Stimulated activated CD8-positive, alpha-beta memory T cell treated with anti-CD3 and anti-CD28 coated beads, Interleukin-2, amount 100 ng/mL, for 1 hour (primary cell): ENCODE results near the gene PPFIBP1.

Experiments
- DNase-seq, 2 donors: peaks; one replicate each; pipeline ENCODE4 v3.0.0-alpha.2; 2020; ENCODE audit warnings: low read depth in 2 of 2

The PPFIBP1 gene

GRCh38 chr12:27523642-27524493 is at the start of gene PPFIBP1:
PPFIBP1 (plus strand) TSS chr12:27524206; CDS start chr12:27633397, 109,191 bp downstream.
- DNase-seq: peak; percentile 97 to 98

DNA sequence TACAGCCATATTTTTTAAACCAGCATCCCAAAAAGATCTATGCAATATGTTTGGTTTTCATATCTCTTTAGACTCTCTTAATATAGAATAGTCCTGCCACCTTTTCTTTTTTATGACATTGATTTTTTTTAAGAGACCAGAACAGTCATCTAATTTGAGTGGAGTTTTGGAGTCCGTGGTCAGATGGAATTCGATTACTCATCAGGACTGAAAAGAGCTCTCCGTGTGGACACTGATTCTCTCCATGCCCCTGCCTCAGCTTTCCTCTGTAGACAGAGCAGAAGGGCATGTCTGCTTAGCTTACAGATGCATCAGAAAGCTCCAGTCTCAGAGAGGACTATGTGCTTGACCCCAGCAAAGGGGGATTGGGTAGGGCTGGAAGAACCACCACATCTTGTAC is 49.7 kb upstream of the PPFIBP1 start:
- no peak for DNase-seq

- DNase-seq: no peak
Measured at GRCh38 chr12:27477049-27477448, 47.0 kb upstream of the PPFIBP1 start.

DNA sequence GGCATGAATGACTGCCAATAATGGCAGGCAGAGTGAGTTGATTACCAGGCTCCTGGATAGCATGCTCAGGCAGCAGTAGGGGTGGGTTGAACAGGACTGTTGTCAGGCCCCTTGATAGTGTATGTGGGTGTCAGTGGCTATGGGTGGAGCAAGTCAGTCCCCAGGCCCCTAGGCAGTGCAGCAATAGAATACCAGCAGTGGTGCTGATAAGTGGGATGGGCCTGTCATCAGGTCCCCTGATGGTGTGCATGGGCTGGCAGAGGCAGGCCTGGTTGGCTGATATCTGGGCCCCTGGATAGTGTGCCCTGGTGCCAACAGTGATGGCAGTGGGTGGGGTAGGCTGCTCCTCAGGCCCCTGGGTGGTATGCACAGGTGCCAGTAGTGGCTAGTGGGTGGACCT is 45.1 kb upstream of the PPFIBP1 start:
- DNase-seq: no peak

GRCh38 chr12:27480016-27480415 is 44.0 kb upstream of the PPFIBP1 start:
- DNase-seq: no peak

GRCh38 chr12:27486961-27487360 is 37.0 kb upstream of the PPFIBP1 start:
- DNase-seq: no peak

DNA sequence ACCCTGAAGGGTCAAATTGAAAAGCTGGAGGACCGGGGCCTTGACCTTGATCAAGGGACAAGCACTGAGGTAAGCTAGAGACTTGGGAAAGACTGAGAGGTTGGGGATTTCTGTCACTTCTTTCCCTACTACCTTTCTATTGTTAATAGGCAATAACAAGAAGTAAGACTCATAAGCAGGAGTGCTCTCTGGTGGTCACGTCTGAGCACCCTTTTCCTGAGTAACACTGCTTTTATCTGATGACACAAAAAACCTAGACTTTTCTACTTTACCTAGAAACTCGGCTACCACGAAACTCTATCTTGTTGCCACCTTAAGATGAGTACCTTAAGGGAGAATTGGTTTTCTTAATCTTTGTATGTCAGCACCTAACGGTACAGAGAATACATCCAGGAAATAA is 35.5 kb upstream of the PPFIBP1 start:
- no peak for DNase-seq

DNA sequence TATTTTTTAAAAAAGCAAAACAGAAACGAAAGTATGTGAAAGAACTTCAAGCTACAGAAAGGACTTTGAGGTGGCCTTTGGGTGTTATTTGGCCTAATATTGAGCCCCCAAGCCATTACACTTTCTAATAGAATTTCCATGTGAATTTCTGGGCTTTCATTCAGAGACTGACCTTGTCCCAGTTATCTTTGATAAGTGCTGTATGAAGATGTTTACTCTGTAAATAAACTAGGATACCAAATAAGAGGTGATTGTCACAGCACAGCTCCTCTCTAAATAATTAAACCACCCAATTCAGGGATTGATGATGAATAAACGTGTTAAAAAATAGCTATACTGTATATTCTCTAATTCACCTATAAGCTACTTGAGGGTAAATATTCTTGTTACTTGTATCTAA is 32.8 kb upstream of the PPFIBP1 start:
- DNase-seq: no peak

- no peak for DNase-seq
Measured at GRCh38 chr12:27493260-27493940, 30.6 kb upstream of the PPFIBP1 start.

GRCh38 chr12:27497446-27497845 is 26.6 kb upstream of the PPFIBP1 start:
- no peak for DNase-seq

GRCh38 chr12:27498149-27498548 is 25.9 kb upstream of the PPFIBP1 start:
- no peak for DNase-seq

DNA sequence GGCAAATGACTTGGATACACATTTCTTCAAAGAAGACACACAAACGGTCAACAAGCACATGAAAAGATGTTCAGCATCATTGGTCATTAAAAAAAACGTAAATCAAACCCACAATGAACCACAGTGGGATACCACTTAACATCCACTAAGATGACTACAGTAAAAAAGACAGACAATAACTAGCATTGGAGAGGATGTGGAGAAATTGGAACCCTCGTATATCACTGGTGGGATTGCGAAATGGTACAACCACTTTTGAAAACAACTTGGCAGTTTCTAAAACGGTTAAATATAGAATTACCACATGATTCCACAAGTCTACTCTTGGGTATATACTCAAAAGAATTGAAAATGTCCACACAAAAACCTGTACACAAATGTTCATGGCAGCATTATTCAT is 25.2 kb upstream of the PPFIBP1 start:
- DNase-seq: no peak

DNA sequence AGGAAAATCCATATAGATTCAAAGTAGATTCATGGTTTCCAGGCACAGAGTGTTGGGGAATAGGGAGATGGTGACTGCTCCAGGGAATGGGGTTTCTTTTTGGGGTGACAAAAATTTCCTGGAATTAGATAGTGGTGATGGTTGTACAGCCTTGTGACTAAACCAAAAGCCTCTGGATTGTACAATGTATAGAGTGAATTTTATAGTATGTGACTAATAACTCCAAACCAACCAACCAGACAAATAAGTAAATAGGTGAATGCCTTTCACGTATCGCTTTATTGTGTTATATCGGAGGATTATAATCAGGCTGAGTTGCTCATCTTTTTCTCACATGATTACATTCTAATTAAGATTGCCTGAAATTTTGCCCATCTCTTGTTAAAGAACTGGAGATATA is 24.6 kb upstream of the PPFIBP1 start:
- DNase-seq: no peak

GRCh38 chr12:27500546-27500945 is 23.5 kb upstream of the PPFIBP1 start:
- no peak for DNase-seq

DNA sequence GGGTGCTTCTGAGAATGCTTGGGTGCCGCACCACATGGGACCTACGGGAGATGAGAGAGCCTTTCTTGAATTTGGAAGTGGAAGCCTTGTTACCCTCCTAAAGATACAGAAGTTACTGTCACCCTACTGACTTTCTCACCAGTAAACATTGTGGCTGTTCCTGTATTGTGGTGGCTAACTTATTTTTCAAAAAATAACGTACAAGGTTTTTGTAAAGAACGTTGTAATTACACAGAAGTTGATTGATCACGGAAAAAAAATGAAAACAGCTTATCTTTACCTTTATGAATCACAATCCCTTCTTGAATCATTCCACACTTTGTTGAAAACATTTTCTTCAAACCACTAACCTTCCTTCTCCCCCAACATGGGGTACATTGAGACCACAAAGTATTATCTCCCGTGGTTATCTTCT is 22.0 kb upstream of the PPFIBP1 start:
- DNase-seq: no peak

DNA sequence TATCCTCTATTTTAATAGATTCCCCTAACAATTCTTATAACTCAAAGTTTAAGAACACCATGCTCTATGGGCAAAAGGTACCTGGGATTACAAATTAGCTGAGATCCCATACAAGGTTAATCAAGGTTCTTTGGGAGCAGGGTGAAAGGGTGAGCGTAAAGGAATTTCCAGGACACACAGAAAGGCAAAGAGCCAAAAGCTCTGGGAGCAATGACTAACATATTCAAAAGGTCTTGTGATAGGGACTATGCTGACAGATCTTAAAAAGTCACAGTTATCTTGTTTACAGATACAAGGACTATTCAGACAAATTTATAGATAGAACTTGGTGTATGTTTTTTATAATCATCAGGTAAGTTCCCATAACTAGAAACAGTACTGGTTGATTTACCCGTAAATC is 19.5 kb upstream of the PPFIBP1 start:
- no peak for DNase-seq

DNA sequence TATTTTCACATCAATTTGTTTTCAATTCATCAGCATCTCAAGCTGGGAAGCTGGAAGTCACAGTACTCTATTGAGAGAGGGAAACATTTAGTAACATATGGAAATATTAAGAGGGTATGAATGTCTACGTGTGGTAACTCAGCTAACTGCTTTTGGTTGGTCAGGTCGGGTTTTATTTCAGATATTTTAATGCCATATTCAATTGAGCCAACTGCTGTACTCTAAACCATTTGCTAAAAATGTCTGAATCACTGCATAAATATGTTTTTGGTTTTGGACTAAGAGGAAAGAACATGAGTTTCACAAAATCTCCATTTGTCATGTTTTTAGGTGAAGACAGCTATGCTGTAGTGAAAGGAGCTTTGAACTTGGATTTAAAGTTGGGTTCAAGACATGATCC is 18.9 kb upstream of the PPFIBP1 start:
- DNase-seq: no peak

- no peak for DNase-seq
Measured at GRCh38 chr12:27505761-27506160, 18.2 kb upstream of the PPFIBP1 start.

- DNase-seq: no peak
Measured at GRCh38 chr12:27506645-27507189, 17.3 kb upstream of the PPFIBP1 start.

GRCh38 chr12:27508736-27509431 is 15.1 kb upstream of the PPFIBP1 start:
- DNase-seq: no peak

GRCh38 chr12:27511031-27511722 is 12.8 kb upstream of the PPFIBP1 start:
- DNase-seq: no peak

DNA sequence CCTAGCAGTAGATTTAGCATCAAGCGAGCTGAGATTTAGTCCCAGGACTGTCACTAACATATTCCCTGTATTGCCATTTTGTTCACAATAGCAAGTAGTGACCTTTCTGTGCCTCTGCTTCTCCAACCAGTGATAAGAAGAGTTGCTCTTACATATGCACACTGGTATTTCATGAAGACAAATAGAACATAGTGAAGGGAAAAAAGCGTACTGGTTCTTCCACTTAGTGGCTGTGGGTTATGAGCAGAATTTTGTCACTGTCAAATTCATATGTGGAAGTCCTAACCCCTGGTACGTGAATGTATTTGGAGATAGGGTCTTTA is 12.3 kb upstream of the PPFIBP1 start:
- DNase-seq: no peak
